CD4-positive, CD25-positive, alpha-beta regulatory T cell (primary cell): ENCODE measurements around the gene MAP7D3. TPM values are rescaled to one million over a fixed set of nuclear protein-coding genes. Genes with fewer than 3 reads are reported as not detected.

Experiments used
- polyA plus RNA-seq, 4 donors: library from polyadenylated mRNA; unstranded; fragments of 300-500 nt; fragmentation: Illumina TruSeq; gene quantifications; one replicate each; pipeline ENCODE4 v1.2.3, GENCODE V29; 2021
- total RNA-seq: library from RNA; stranded (reverse); gene quantifications from one replicate; pipeline ENCODE4 v1.2.3, GENCODE V29; 2022

The MAP7D3 gene
- total and polyA plus RNA-seq, 5 donors from 2014 or later, result 2.5 to 4.7 (median 3.1) TPM

Other genes starting within 250 kb of the MAP7D3 start
- gene FHL1, start 103.9 kb downstream of the MAP7D3 start, total RNA-seq, result 15.7 TPM
- gene FHL1, start 103.9 kb downstream of the MAP7D3 start, polyA plus RNA-seq, result 10 to 100 TPM in 3 of 4 donors, 1 to 10 TPM in 1; 3.8 to 24.5 (median 17.3) TPM
- gene ADGRG4, start 49.6 kb upstream of the MAP7D3 start, total RNA-seq, result not detected
- not detected for gene ADGRG4, start 49.6 kb upstream of the MAP7D3 start, polyA plus RNA-seq
- not detected for gene BRS3, start 236.5 kb upstream of the MAP7D3 start, total RNA-seq
- not detected for gene BRS3, start 236.5 kb upstream of the MAP7D3 start, polyA plus RNA-seq
- gene HTATSF1, start 246.2 kb upstream of the MAP7D3 start, total RNA-seq, result 32.9 TPM
- 10 to 100 TPM; 42.6 to 50.6 (median 47.1) TPM for gene HTATSF1, start 246.2 kb upstream of the MAP7D3 start, polyA plus RNA-seq